ENCODE results near the gene UBE2B.

The UBE2B gene

GRCh38 chr5:134437340-134437846 is 66.0 kb downstream of the UBE2B start:
- 100% methylated on average over 2 to 3 of the region's 4 CpGs for WGBS, 2 experiments (ENCODE audit: insufficient coverage in 2 of 2)
- Histone ChIP-seq H3K36me3 (ENCODE audit: control insufficient read depth, insufficient read depth, low read length) (no peaks in the 10 kb centered on the region), H3K27ac (ENCODE audit: low read depth, low read length, severe bottlenecking) (peak overlapping the region; percentile 68), H3K9me3 (ENCODE audit: control insufficient read depth, low read length) (no peaks in the 10 kb centered on the region), H3K4me3 (ENCODE audit: extremely low read depth, insufficient read depth, low read length, poor library complexity, severe bottlenecking) (no peak overlapping the region), H3K4me1 (ENCODE audit: control insufficient read depth, insufficient read depth, low read length, poor library complexity, severe bottlenecking) (peaks cover 55% of the 10 kb centered on the region)

- no peak overlapping the region for H3K27ac ChIP-seq (ENCODE audit: low read depth, low read length, severe bottlenecking)
- H3K9me3 ChIP-seq (ENCODE audit: control insufficient read depth, low read length): no peaks in the 10 kb centered on the region
- 80 to 83% methylated on average over 7 of the region's 7 CpGs for WGBS, 2 experiments (ENCODE audit: insufficient coverage in 2 of 2)
- no peaks in the 10 kb centered on the region for H3K36me3 ChIP-seq (ENCODE audit: control insufficient read depth, insufficient read depth, low read length)
- H3K4me3 ChIP-seq (ENCODE audit: extremely low read depth, insufficient read depth, low read length, poor library complexity, severe bottlenecking): no peak overlapping the region
- peaks cover 49% of the 10 kb centered on the region for H3K4me1 ChIP-seq (ENCODE audit: control insufficient read depth, insufficient read depth, low read length, poor library complexity, severe bottlenecking)
Observed at GRCh38 chr5:134437847-134438581, 66.6 kb downstream of the UBE2B start.

- WGBS, 2 experiments (ENCODE audit: insufficient coverage in 2 of 2): 88 to 99% methylated on average over 5 to 6 of the region's 7 CpGs
- Histone ChIP-seq H3K36me3 (ENCODE audit: control insufficient read depth, insufficient read depth, low read length) (no peaks in the 10 kb centered on the region), H3K4me3 (ENCODE audit: extremely low read depth, insufficient read depth, low read length, poor library complexity, severe bottlenecking) (no peak overlapping the region), H3K4me1 (ENCODE audit: control insufficient read depth, insufficient read depth, low read length, poor library complexity, severe bottlenecking) (peaks cover 42% of the 10 kb centered on the region), H3K27ac (ENCODE audit: low read depth, low read length, severe bottlenecking) (no peak overlapping the region), H3K9me3 (ENCODE audit: control insufficient read depth, low read length) (no peaks in the 10 kb centered on the region)
Observed at GRCh38 chr5:134438721-134439123, 67.4 kb downstream of the UBE2B start.

- H3K4me1 ChIP-seq (ENCODE audit: control insufficient read depth, insufficient read depth, low read length, poor library complexity, severe bottlenecking): peaks cover 39% of the 10 kb centered on the region
- H3K36me3 ChIP-seq (ENCODE audit: control insufficient read depth, insufficient read depth, low read length): no peaks in the 10 kb centered on the region
- no peak overlapping the region for H3K4me3 ChIP-seq (ENCODE audit: extremely low read depth, insufficient read depth, low read length, poor library complexity, severe bottlenecking)
- no peaks in the 10 kb centered on the region for H3K9me3 ChIP-seq (ENCODE audit: control insufficient read depth, low read length)
- no peak overlapping the region for H3K27ac ChIP-seq (ENCODE audit: low read depth, low read length, severe bottlenecking)
- 72 to 75% methylated on average over 6 to 7 of the region's 7 CpGs for WGBS, 2 experiments (ENCODE audit: insufficient coverage in 2 of 2)
Observed at GRCh38 chr5:134439210-134439654, 67.9 kb downstream of the UBE2B start.

- no peak overlapping the region for H3K4me3 ChIP-seq (ENCODE audit: extremely low read depth, insufficient read depth, low read length, poor library complexity, severe bottlenecking)
- peaks cover 35% of the 10 kb centered on the region for H3K4me1 ChIP-seq (ENCODE audit: control insufficient read depth, insufficient read depth, low read length, poor library complexity, severe bottlenecking)
- no peak overlapping the region for H3K27ac ChIP-seq (ENCODE audit: low read depth, low read length, severe bottlenecking)
- 62% methylated on average over 2 of the region's 3 CpGs; no CpG with 5 or more reads in 1 of the 2 experiments for WGBS, 2 experiments (ENCODE audit: insufficient coverage in 2 of 2)
- no peaks in the 10 kb centered on the region for H3K9me3 ChIP-seq (ENCODE audit: control insufficient read depth, low read length)
- H3K36me3 ChIP-seq (ENCODE audit: control insufficient read depth, insufficient read depth, low read length): no peaks in the 10 kb centered on the region
Observed at GRCh38 chr5:134440201-134440755, 68.9 kb downstream of the UBE2B start.

All from mesodermal cell (in vitro differentiated cells).